Heart right ventricle (tissue), 16 donors: ENCODE data around the gene ULK1. TPM values are rescaled to one million over a fixed set of nuclear protein-coding genes. Genes with fewer than 3 reads are reported as not detected.

Experiments
- ATAC-seq, 8 donors: fragments of 200-7000 bp; cut with Tn5 transposase; one replicate each; pipeline ENCODE4 v1.9.1; 2020; ENCODE audit warnings: mild to moderate bottlenecking in 8 of 8, moderate library complexity in 8 of 8, moderate number of reproducible peaks in 1 of 8
- DNase-seq, 2 donors: peaks; one replicate each; pipeline ENCODE4 v3.0.0-alpha.2; 2020
- H3K27ac ChIP-seq, 10 donors: fragments of 200-600 bp; sonication (generic) in 2 of 10; one replicate each; pipeline versions ENCODE4 v1.5.0 to v1.8.0; 2020 to 2022; ENCODE audit warnings: mild to moderate bottlenecking in 3 of 10
- H3K27me3 ChIP-seq, 7 donors: fragments of 200-600 bp; one replicate each; pipeline ENCODE4 v1.8.0; 2021 to 2022; ENCODE audit warnings: mild to moderate bottlenecking in 2 of 7
- H3K36me3 ChIP-seq, 9 donors: fragments of 200-600 bp; sonication (generic) in 1 of 9; one replicate each; pipeline versions ENCODE4 v1.5.0 to v1.8.0; 2020 to 2022; ENCODE audit warnings: mild to moderate bottlenecking in 2 of 9
- H3K4me1 ChIP-seq, 9 donors: fragments of 200-600 bp; sonication (generic) in 1 of 9; one replicate each; pipeline versions ENCODE4 v1.5.0 to v1.8.0; 2020 to 2022; ENCODE audit warnings: mild to moderate bottlenecking in 4 of 9
- H3K4me3 ChIP-seq, 10 donors: fragments of 200-600 bp; sonication (generic) in 2 of 10; one replicate each; pipeline versions ENCODE4 v1.5.0 to v1.8.0; 2020 to 2022; ENCODE audit warnings: mild to moderate bottlenecking in 7 of 10, moderate library complexity in 2 of 10
- H3K9me3 ChIP-seq, 11 donors: fragments of 200-600 bp in 10 of 11; sonication (generic) in 2 of 11; one replicate each; pipeline versions ENCODE4 v1.5.0 to v1.8.0; 2013 to 2022; ENCODE audit warnings: mild to moderate bottlenecking in 2 of 11, control low read depth in 1 of 11, moderate library complexity in 1 of 11
- CTCF ChIP-seq, 9 donors: fragments of 200-600 bp; sonication (generic) in 2 of 9; IDR thresholded peaks; one replicate each; pipeline versions ENCODE4 v1.5.0 to v1.8.0; 2021 to 2022; ENCODE audit warnings: antibody characterized with exemption in 9 of 9, mild to moderate bottlenecking in 5 of 9, moderate library complexity in 1 of 9
- WGBS, 2 donors: extraction: QIAGEN DNeasy Blood & Tissue Kit; methylation state at CpG; one replicate each; pipeline ENCODE4 v1.1.7; 2013; ENCODE audit warnings: inconsistent platforms in 1 of 2; 5-methylcytosine and 5-hydroxymethylcytosine counted together
- intact Hi-C, 10 donors: fragments of 100-400 bp; cut with DNase I; formaldehyde crosslinking; loops; one replicate each; pipeline versions ENCODE4 v1.11.1 to v1.14.2; 2022
- polyA plus RNA-seq, 2 donors: library from polyadenylated mRNA; stranded (reverse); fragments of 200-250 nt; gene quantifications; one replicate each; pipeline ENCODE4 v1.2.3, GENCODE V29; 2013
- total RNA-seq, 10 donors: library from RNA; stranded (reverse); fragmentation: NEBNext Ultra II Directional in 3 of 10; extraction: Animal tissue kit (Norgen Biotek cat#: 25700) in 3 of 10; gene quantifications; one replicate each; pipeline versions ENCODE4 v1.2.1 to v1.2.4, GENCODE V29; 2021 to 2023
- donor health status: Arrhythmogenic right ventricular cardiomyopathy.
- donor health status: ischemic (EF 13 %, LVEDD 7.1; RV severe dilation, severe dysfunction).
- donor health status: healthy with polysubstance abuse.
- donor health status: DM: no; HTN: yes; CAD: no.
- donor health status: DM: no; HTN: no; CAD: no.
- donor health status: ischemic (EF 25% LVEDD 6.9; RV normal size, moderate dysfunction).
- donor health status: ischemic (EF 25% LVEDD 5.7; RV mildly dilated, moderate dysfunction).
- donor health status: healthy.
- donor health status: DM: yes; HTN: yes; CAD: no.
- donor health status: Ischemic cardiomyopathy.
- donor health status: ischemic (EF 35%, LVEDD 5.7; RV mildly dilated, moderate dysfunction).
- donor health status: nonischemic (EF 11% LVEDD 7.7; RV severe dilation, severe dysfunction).
- donor health status: DM: yes; HTN: yes; CAD: no.
- donor health status: PGD.
- donor health status: ischemic (EF 29% LVEDD 5.4; RV normal size, mild dysfunction).
- donor health status: nonischemic (EF 23%, LVEDD 6.1; RV moderate dilation, normal function).

ULK1 gene
- total and polyA plus RNA-seq, 12 donors, result 10.7 to 77.7 (median 48.6) TPM

- TF ChIP-seq CTCF (IDR thresholded peaks at IDR 0.05), result no peak
- ATAC-seq, result no peak
- Histone ChIP-seq H3K4me3 (no peak overlapping the region), H3K36me3 (no peaks in the 10 kb centered on the region), H3K27me3 (peaks cover 0 to 13% (median 0%) of the 10 kb centered on the region in 7 donors), H3K4me1 (peaks cover 0 to 22% (median 0%) of the 10 kb centered on the region in 9 donors), H3K9me3 (no peaks in the 10 kb centered on the region), H3K27ac (no peak overlapping the region)
- DNase-seq, result no peak
- intact Hi-C loops, result no loop called here
- WGBS, 2 donors, result 90 to 93% methylated on average over 8 of the region's 8 CpGs
Measured at GRCh38 chr12:131864469-131864868, 30.0 kb upstream of the ULK1 start.

GRCh38 chr12:131865180-131865875, 29.1 kb upstream of the ULK1 start:
- Histone ChIP-seq H3K4me3 (no peak overlapping the region), H3K27ac (no peak overlapping the region), H3K27me3 (peaks cover 0 to 13% (median 0%) of the 10 kb centered on the region in 7 donors), H3K4me1 (peaks cover 0 to 21% (median 0%) of the 10 kb centered on the region in 9 donors), H3K36me3 (no peaks in the 10 kb centered on the region), H3K9me3 (no peaks in the 10 kb centered on the region)
- no peak for DNase-seq
- 90 to 92% methylated on average over 20 of the region's 20 CpGs for WGBS, 2 donors
- ATAC-seq, result no peak
- intact Hi-C loops, result no loop called here
- TF ChIP-seq CTCF (IDR thresholded peaks at IDR 0.05), result no peak

- ATAC-seq, result no peak
Measured at GRCh38 chr12:131867471-131867870, 27.0 kb upstream of the ULK1 start.

More at GRCh38 chr12:131867471-131867870, 27.0 kb upstream of the ULK1 start:
- WGBS, 2 donors, result 86 to 89% methylated on average over 10 of the region's 10 CpGs
- no peak for TF ChIP-seq CTCF (IDR thresholded peaks at IDR 0.05)
- Histone ChIP-seq H3K27me3 (peaks cover 0 to 7% (median 0%) of the 10 kb centered on the region in 7 donors), H3K4me3 (no peak overlapping the region), H3K27ac (no peak overlapping the region), H3K4me1 (peaks cover 0 to 15% (median 0%) of the 10 kb centered on the region in 9 donors), H3K9me3 (no peaks in the 10 kb centered on the region), H3K36me3 (no peaks in the 10 kb centered on the region)
- intact Hi-C loops, result no loop called here
- DNase-seq, result no peak
